NK-92 treated with Interleukin-12 subunit alpha and Interleukin-12 subunit beta, amount 100 ng/mL, for 24 hours (cell line): Measurements from ENCODE around the gene GTF3C4.

Experiments
- DNase-seq: peaks from one replicate; lab custom pipeline; 2025; lab: John Stamatoyannopoulos, UW

GTF3C4 gene

GRCh38 chr9:132648283-132648682 lies 22.0 kb upstream of the GTF3C4 start:
- DNase-seq, result no peak

GRCh38 chr9:132648685-132649084 lies 21.6 kb upstream of the GTF3C4 start:
- DNase-seq, result no peak

DNA sequence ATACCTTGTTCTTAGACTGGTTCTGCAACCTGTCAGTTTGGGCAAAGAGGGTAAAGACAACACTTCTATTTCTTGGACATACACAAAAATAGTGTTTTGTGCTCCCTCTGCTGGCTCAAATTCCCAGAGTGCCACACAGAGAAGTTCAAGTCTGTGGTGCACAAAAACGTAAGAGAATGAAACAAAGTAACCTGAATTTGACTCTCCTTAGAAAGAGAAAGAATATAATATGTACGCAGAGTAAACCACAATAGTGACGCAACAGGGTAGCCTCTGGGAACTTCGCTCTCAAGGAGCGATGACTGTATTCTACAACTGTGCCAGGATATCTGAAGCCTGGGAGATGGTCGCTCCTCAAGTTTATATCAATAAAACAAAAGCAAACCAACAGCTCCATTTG lies 19.0 kb upstream of the GTF3C4 start:
- DNase-seq, result no peak

DNA sequence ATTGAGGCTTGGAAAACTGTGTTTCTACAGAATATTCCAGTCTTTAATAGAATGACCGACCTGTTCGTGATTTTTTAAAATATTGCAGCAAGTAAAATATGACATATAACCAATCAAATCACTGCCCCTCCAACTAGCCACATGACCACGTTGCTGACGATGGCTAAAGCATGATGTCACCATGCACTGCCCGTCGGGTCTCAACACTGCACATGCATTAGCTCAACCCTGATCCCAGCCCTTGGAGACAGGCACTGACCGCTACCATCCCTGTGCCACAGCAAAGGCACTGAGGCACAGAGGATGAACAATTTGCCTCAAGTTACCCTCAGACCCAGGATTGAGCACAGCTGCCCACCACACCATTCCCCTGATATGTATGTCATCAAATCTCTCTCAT lies 14.0 kb upstream of the GTF3C4 start:
- no peak for DNase-seq

DNA sequence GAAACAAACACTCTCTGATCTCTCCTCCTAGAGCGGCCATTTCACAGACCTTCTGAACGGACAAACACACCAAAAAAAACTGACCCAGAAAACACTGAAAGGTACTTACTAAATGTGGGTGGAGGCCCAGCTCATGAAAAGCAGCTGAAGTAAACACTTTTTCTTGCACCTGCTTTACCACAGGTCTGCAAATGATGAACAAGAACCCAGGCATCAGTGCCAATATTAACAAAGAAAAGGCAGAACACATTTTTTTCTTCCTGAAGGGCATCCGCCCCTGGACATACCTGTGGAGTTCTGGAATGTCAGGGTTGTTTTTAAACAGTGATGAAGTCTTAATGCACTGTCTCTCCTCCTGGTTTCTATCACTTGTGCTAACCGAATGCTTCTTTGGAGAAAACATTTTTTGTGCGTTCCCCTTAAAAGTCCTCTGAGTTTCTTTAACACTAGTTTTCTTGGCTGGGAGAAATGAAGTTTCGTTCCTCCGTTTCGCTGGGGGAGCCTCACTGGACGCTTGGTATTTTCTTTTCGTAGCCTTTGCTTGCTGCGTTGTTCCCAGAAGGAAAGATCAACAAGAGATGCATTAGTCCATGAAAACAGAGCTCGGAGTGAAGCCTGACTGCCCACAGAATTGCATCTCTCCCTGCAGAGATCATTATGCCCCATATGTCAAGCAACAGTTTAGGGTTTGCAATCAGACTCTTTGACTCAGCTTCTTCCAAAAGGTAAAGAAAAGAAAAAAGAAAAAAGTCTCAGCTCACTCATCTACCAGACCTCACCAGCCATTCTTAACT lies 7.9 kb upstream of the GTF3C4 start:
- DNase-seq, result no peak

- no peak for DNase-seq
These were observed 7.1 kb upstream of the GTF3C4 start for GRCh38 chr9:132663117-132663516.

DNA sequence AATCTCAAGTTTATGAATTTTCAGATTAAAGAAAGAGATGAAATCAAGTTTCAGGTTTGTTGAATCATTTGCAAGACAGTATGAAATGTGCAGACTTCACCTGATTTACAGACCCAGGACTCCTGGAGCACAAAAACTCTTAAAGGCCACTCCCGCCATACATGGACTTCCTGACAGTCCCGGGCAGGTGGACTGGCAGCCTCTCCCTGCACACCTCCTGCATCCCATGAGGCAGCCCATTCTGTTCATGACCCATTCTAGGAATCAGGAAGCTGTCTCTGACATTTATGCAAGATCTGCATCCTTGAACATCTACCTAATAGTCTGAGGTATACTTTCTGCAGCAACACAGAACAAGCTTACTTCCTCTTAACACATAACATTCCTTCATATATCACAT lies 6.4 kb upstream of the GTF3C4 start:
- no peak for DNase-seq

DNA sequence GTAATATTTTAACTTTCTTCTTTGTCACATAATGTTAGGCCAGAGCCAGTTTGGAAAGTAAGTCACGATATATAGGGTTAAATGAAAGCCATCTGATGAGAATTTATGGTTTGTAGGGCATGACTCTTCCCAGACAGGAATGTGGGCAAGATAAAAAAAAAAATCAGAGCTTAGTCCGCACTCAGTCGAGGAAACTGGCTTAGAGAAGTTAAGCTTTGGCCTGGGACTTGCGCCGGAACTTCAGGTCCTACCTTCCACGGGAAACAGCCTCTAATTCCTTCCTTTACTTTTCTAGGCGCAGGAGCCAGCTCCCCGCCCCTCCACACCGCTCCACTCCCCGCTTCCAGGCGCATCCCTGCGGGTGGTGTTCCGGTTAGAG lies 956 bp upstream of the GTF3C4 start:
- no peak for DNase-seq

GRCh38 chr9:132669698-132670456 lies 387 bp upstream of the GTF3C4 start, which contains the start of gene DDX31:
DDX31 (minus strand) TSS chr9:132669983; CDS start chr9:132669934, 49 bp downstream.
- peak; percentile 72 for DNase-seq

- no peak for DNase-seq
These were observed 1.6 kb downstream of the GTF3C4 start for GRCh38 chr9:132671620-132672412.

DNA sequence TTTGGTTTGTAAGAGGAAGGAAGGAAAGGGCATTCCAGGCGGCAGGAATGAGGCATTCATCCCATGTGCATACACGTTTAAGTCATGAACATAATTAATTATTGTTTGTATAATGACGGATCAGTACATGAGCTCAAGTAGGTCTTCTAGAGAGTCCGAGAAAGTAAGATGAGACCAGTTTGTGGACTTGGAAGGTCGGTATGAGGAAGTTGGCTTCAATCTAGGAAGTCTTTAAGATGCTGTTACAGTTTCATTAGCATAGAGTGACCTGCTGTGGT lies 2.1 kb downstream of the GTF3C4 start:
- DNase-seq, result no peak

DNA sequence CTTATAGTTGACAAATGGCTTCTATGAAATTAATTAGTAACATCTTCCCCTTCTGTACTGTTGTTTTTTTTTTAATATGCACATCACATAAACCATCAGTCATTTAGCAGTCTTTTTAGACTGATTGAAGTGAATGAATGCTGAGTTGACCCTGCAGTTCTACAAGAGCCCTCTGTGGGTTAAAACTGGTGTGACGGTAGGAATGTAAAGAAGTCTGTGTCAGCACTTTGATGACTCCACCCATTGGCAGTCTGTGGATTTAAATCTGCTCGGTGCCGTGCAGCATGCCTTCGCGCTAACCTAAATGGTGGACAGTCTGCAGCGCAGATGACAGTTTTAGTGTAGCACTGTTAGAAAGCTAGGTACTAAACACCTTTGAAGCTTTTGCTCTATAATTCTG lies 3.1 kb downstream of the GTF3C4 start:
- DNase-seq, result no peak

DNA sequence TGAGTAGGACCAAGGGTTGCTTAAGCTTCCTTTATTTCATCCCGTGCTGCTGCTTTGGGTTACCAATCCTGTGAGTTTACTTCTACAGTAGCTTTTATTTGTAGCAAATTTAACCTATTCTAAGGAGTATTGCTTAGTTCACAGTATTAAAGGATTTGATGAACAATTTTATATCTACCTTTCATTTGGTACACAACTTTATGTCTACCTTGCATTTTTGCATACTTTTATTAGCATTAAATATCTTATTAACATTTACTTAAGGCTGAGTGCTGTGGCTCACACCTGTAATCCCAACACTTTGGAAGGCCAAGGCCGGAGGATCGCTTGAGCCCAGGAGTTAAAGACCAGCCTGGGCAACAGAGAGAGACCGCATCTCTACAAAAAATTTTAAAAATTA lies 4.2 kb downstream of the GTF3C4 start:
- DNase-seq, result no peak

DNA sequence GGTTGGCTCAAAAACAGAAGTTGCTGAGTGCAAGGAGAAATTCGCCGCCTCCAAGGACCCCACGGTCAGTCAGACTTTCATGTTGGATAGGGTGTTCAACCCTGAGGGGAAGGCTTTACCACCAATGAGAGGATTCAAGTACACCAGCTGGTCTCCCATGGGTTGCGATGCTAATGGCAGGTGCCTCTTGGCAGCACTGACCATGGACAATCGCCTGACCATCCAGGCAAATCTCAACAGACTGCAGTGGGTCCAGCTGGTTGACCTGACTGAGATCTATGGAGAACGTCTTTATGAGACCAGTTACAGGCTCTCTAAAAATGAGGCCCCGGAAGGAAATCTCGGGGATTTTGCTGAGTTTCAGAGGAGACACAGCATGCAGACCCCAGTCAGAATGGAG lies 7.7 kb downstream of the GTF3C4 start:
- DNase-seq, result no peak

DNA sequence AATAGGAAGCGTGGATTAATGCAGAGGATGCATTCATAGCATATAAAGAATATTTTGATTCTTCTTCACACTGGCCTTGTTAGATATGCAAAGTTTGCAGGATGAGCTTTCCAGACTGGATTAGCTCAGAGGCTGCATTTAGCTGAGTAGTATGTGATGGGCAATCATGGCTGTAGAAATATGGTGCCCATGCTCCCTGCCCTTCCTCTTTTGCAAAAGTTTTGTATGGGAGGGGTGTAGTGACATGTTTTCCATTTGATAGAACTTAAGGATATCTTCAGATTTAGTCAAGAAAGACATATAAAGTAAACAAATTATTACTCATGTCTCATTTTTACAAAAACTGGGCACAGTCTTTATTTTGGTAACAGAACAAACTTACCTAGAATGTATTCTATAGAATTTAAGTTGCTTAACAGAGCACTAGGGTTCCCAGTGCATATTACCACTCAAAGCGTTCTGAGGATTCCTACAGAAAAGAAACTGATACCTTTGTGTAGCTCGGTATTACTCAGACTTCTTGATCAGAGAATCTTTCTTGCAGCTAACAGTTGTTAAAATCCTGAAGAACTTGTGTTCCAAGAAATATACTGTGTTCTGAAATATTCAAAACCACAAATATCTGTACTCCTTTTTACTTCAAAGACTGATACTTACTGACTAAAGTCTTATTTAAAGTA lies 9.8 kb downstream of the GTF3C4 start:
- no peak for DNase-seq

DNA sequence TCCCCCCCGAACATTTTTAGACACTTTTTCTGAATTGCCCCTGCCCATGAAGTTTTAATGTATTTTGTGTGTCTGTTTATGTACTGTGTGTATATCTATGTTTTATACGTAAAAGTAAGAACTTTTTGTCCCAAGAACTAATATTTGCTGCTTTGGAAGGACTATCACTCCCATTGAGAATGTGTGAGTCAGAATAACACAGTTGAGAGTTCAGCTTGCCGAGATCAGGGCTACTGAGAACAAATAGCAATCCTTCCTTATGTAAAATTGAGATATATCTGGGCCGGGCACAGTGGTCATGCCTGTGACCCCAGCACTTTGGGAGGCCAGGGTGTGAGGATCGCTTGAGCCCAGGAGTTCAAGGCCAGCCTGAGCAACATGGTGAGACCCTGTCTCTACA lies 11.3 kb downstream of the GTF3C4 start:
- no peak for DNase-seq

DNA sequence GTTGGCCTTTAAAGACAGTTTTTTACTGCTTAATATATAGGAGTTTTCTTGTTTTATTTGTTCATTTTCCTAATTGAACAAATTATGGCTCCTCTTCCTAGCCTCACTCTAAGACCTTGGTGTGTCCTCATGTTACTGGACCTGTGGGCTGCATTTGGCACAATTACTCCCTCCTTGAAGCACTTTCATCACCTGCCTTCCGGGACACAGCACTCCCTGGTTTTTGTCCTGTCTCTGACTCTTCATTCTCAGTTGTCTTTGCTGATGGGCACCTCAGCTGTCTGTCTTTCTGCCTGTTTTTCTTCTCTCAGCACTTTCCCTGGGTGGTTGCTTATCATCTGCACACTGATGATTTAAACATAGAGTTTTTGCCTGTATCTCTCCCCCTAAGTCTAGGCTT lies 13.6 kb downstream of the GTF3C4 start:
- no peak for DNase-seq

DNA sequence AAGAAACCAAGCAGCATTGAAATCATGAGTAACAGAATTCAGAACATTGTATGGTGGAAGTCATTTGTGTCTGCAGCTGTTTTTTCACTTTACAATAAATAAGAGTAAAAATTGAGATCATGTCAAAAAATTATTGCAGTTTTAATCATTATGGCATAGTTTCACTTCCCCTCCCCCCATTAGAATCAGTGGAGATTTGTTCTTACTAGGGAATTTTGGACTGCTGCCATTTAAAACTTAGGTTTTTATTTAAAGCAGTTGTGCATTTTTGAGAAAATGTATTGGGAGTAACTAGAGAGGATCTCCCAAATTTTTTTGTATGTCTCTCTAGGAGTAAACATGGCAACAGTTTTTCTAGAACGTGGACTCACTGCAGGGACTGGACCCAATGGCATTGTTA lies 20.4 kb downstream of the GTF3C4 start:
- DNase-seq, result no peak

- DNase-seq, result no peak
These were observed 23.9 kb downstream of the GTF3C4 start for GRCh38 chr9:132694144-132694543.

DNA sequence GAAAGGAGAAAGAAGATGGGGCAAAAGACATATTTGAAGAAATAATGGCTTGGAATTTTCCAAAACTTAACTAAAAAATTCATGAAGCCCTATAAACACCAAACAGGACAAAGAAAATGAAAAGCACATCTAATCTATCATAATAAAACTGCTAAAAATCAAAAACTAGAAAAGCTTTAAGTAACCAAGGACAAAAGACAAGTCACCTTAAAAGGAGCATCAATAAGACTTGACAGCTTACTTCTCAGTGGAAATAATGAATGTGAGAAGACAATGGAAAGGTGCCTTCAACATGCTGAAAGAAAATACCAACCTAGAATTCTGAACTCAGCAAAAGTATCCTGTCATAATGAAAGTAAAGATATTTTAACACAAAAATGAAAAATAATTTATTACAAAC lies 27.0 kb downstream of the GTF3C4 start:
- no peak for DNase-seq

- no peak for DNase-seq
These were observed 28.7 kb downstream of the GTF3C4 start for GRCh38 chr9:132698989-132699388.

DNA sequence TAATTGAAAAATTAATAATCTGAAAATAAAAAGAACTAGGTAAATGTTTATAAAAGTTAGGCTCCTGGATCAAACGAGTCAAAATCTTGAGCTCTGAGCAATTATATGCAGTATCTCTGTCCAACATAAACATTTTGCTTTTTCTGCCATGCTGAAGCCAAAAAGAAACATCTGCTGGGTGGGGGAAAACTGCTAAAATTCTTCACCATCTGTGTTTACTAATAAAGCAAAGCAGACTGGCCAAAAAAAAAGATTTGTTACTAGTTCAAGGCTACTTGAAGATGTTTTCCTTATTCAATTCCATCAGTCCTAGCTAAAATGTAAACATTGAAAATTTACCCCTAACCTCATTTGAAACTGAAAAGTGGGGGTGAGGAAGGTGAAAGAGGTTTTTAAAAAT lies 29.7 kb downstream of the GTF3C4 start:
- no peak for DNase-seq
